NT2/D1 (cell line): ENCODE results near the gene CDC42BPG.

Experiments
- DNase-seq: peaks from one replicate; pipeline ENCODE4 v3.0.0-alpha.2; 2011; ENCODE audit warnings: low read depth, low spot score
- H3K27me3 ChIP-seq: 2 replicates; pipeline ENCODE4 v1.6.0; 2011; ENCODE audit warnings: mild to moderate bottlenecking; ENCODE audit not compliant: insufficient read length, insufficient read depth
- H3K36me3 ChIP-seq: 2 replicates; pipeline ENCODE4 v1.6.1; 2011; ENCODE audit warnings: mild to moderate bottlenecking, low read length, mixed read lengths; ENCODE audit not compliant: insufficient read depth, insufficient read length
- H3K4me1 ChIP-seq: 2 replicates; pipeline ENCODE4 v1.5.1; 2011; ENCODE audit not compliant: insufficient read depth, insufficient read length
- H3K4me3 ChIP-seq: 2 replicates; pipeline ENCODE4 v1.5.1; 2011; ENCODE audit warnings: low read depth; ENCODE audit not compliant: insufficient read length
- H3K9ac ChIP-seq: 2 replicates; pipeline ENCODE4 v1.6.0; 2011; ENCODE audit warnings: low read depth; ENCODE audit not compliant: insufficient read length
- H3K9me3 ChIP-seq: 2 replicates; pipeline ENCODE4 v1.5.1; 2011; ENCODE audit warnings: mild to moderate bottlenecking, low read length; ENCODE audit not compliant: insufficient read depth
- SUZ12 ChIP-seq: IDR thresholded peaks from 2 replicates; pipeline ENCODE4 v1.6.1; 2011; ENCODE audit not compliant: insufficient read length, insufficient read depth; ENCODE audit errors: extremely low read depth
- YY1 ChIP-seq: IDR thresholded peaks from 2 replicates; pipeline ENCODE4 v1.6.1; 2011; ENCODE audit not compliant: insufficient read length, insufficient read depth
- ZNF274 ChIP-seq: IDR thresholded peaks from 2 replicates; pipeline ENCODE4 v1.6.1; 2011; ENCODE audit warnings: mild to moderate bottlenecking, low read depth, low read length

The CDC42BPG gene, protein sequence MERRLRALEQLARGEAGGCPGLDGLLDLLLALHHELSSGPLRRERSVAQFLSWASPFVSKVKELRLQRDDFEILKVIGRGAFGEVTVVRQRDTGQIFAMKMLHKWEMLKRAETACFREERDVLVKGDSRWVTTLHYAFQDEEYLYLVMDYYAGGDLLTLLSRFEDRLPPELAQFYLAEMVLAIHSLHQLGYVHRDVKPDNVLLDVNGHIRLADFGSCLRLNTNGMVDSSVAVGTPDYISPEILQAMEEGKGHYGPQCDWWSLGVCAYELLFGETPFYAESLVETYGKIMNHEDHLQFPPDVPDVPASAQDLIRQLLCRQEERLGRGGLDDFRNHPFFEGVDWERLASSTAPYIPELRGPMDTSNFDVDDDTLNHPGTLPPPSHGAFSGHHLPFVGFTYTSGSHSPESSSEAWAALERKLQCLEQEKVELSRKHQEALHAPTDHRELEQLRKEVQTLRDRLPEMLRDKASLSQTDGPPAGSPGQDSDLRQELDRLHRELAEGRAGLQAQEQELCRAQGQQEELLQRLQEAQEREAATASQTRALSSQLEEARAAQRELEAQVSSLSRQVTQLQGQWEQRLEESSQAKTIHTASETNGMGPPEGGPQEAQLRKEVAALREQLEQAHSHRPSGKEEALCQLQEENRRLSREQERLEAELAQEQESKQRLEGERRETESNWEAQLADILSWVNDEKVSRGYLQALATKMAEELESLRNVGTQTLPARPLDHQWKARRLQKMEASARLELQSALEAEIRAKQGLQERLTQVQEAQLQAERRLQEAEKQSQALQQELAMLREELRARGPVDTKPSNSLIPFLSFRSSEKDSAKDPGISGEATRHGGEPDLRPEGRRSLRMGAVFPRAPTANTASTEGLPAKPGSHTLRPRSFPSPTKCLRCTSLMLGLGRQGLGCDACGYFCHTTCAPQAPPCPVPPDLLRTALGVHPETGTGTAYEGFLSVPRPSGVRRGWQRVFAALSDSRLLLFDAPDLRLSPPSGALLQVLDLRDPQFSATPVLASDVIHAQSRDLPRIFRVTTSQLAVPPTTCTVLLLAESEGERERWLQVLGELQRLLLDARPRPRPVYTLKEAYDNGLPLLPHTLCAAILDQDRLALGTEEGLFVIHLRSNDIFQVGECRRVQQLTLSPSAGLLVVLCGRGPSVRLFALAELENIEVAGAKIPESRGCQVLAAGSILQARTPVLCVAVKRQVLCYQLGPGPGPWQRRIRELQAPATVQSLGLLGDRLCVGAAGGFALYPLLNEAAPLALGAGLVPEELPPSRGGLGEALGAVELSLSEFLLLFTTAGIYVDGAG (N-terminal part only)

DNA sequence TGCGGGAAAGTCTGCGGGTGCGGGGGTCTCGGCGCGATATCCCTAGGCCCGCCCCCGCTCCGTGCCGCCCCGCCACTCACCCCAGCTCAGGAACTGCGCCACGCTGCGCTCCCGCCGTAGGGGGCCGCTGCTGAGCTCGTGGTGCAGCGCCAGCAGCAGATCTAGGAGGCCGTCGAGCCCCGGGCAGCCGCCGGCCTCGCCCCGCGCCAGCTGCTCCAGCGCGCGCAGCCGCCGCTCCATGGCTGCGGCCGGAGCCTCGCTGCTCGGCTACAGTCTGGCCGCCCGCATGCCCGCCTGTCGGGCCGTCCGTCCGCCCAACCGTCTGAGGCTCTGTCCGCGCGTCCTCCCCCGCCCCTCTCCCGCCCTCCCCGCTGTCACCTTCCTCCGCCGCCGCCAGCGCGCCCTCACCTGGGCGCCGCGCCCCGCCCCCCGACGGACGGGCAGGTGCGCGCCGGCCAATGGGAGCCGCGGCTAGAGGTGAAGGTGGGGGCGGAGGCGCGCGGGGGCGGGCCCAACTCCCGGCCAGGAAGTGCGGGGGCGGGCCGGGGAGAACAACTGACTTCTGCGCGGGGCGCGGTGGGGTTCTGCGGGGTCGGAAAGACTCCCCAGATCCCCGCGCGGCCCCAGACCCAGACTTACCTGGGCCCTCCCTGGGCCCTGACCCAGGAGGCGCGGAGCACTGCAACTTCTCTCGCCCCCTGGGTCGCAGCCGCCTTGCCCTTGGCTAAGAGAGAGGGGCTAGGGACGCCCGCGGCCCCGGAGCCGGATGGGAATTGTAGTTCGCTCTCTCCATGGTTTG is at the start of gene CDC42BPG:
TSS of gene CDC42BPG (minus strand) at position 324 of the 799 bp plus-strand sequence. CDS start at position 240, 84 bp downstream.
- peaks cover 1% of the 10 kb centered on the region for H3K36me3 ChIP-seq
- no peaks in the 10 kb centered on the region for H3K27me3 ChIP-seq
- DNase-seq = no peak
- H3K9ac ChIP-seq = peak within 1 kb of the TSS; percentile 74
- peak within 1 kb of the TSS; percentile 62 for H3K4me3 ChIP-seq
- TF ChIP-seq YY1 (no peak), ZNF274 (no peak), SUZ12 (no peak)
- no peaks in the 10 kb centered on the region for H3K9me3 ChIP-seq
- H3K4me1 ChIP-seq = peaks cover 28% of the 10 kb centered on the region

DNA sequence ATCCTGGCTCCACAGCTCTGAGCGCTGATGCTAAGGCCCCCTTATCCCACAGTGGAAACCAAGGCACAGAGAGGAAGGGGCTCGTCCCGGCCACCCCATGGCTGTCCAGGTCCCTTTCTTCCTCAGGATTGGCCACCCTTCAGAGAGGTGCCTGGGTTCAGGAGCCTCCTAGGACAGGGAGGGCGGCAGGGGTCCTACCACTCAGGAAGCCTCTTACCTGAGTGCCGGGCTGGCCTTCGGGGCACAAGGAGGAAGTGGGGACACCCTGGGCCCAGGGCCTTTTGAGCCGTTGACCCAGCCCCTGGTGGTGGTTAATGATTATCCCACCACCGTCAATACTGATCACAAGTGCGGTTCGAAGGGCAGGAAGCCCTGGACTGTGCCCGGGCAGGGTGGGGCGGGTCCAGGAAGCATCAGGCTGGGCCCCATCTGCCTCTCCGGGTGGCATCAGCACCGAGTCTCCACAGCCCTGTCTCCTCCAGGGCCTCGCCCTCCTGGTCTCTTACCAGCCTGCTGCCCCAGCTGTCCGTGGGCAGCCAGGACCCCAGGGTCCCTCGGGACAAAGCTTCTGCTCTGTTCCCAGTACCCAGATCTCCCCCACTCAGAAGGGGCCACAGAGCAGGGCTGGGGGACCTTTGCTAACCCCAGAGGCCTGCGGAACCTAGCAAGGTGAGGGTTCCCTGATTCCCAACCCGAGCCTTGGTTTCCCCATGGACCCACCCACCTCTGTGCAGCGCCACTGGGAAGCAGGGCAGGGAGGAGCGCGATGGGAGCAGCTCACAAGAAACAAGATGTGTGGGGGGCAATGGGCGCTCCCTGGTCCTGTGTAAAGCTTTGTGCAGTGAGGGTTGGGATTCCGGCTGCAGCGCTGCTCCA is 49.0 kb upstream of the CDC42BPG start:
- peaks cover 26% of the 10 kb centered on the region for H3K4me1 ChIP-seq
- H3K36me3 ChIP-seq = peaks cover 38% of the 10 kb centered on the region
- no peak for DNase-seq
- H3K9me3 ChIP-seq = no peaks in the 10 kb centered on the region
- H3K27me3 ChIP-seq = no peaks in the 10 kb centered on the region
- no peak overlapping the region for H3K4me3 ChIP-seq
- peak overlapping the region; percentile 59 for H3K9ac ChIP-seq
- TF ChIP-seq SUZ12 = no peak
- no peak for TF ChIP-seq ZNF274
- TF ChIP-seq YY1 = no peak

DNA sequence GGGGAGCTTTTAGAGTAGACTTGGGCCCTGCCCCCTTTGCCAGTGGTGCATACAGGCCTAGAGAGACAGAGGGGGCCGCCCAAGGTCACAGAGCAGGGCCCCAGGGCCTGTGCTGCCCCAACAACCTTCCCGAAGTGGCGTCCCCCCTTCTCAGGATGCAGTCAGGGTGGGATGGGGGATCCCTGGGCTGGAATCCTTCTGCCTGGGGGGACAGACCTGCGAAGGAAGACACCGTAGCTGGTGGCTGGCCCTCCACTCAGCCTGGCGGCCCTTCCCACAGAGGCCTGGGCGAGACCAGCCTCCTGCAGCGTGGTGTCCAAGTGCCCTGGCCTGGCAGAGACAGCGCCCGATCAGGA is 48.4 kb upstream of the CDC42BPG start:
- H3K27me3 ChIP-seq = no peaks in the 10 kb centered on the region
- TF ChIP-seq SUZ12 = no peak
- TF ChIP-seq YY1 = no peak
- TF ChIP-seq ZNF274 = no peak
- peak overlapping the region; percentile 1 for H3K9ac ChIP-seq
- H3K4me3 ChIP-seq = no peak overlapping the region
- peaks cover 32% of the 10 kb centered on the region for H3K36me3 ChIP-seq
- H3K9me3 ChIP-seq = no peaks in the 10 kb centered on the region
- peaks cover 30% of the 10 kb centered on the region for H3K4me1 ChIP-seq
- no peak for DNase-seq

DNA sequence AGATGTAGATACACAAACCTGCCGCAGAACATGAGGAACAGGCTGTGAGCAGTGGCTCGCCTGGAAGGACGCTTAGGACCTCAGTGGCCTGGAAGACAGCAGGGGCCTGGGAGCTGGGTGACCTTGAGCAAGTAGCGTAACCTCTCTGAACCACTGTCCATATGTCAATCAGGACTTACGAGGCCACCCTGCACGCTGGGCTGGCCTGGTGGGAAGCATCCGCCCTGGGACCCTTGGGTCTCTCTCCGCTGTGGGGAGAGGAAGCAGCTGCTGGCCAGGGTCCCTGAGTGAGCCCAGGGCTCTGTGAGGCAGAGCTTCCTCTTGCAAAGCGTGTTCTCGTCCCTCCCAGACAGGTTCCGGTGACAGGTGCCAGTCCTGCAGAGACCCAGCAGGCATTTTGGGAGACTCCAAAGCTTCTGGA is 48.0 kb upstream of the CDC42BPG start:
- Histone ChIP-seq H3K4me3 (no peak overlapping the region), H3K9me3 (no peaks in the 10 kb centered on the region), H3K36me3 (peaks cover 28% of the 10 kb centered on the region), H3K27me3 (no peaks in the 10 kb centered on the region), H3K9ac (peak overlapping the region; percentile 1), H3K4me1 (peaks cover 30% of the 10 kb centered on the region)
- TF ChIP-seq ZNF274 = no peak
- TF ChIP-seq YY1 = no peak
- TF ChIP-seq SUZ12 = no peak
- no peak for DNase-seq

DNA sequence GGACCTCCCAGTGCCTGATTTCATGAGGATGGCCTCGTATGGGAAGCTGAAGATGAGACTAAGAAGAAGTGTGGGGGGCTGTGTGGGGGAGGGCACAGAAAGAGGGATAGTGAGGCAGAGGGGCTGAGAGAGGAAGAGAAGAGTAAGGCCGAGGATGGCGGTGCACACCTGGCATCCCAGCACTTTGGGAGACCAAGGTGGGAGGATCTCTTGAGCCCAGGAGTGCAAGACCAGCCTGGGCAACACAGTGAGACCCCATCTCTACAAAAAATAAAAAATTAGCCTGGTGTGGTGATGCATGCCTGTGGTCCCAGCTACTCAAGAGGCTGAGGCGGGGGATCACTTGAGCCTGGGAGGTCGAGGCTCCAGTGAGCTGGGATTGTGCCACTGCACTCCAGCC is 47.4 kb upstream of the CDC42BPG start:
- no peaks in the 10 kb centered on the region for H3K27me3 ChIP-seq
- TF ChIP-seq ZNF274 (no peak), YY1 (no peak), SUZ12 (no peak)
- no peak overlapping the region for H3K4me3 ChIP-seq
- peaks cover 22% of the 10 kb centered on the region for H3K36me3 ChIP-seq
- no peaks in the 10 kb centered on the region for H3K9me3 ChIP-seq
- H3K4me1 ChIP-seq = peaks cover 30% of the 10 kb centered on the region
- no peak overlapping the region for H3K9ac ChIP-seq
- DNase-seq = no peak
